Activated CD4-positive, alpha-beta T cell treated with anti-CD3 and anti-CD28 coated beads for 48 hours (primary cell): ENCODE results near the gene SLCO3A1.

Experiments used
- DNase-seq: peaks from one replicate; pipeline ENCODE4 v3.0.0-alpha.2; 2020

The SLCO3A1 gene

DNA sequence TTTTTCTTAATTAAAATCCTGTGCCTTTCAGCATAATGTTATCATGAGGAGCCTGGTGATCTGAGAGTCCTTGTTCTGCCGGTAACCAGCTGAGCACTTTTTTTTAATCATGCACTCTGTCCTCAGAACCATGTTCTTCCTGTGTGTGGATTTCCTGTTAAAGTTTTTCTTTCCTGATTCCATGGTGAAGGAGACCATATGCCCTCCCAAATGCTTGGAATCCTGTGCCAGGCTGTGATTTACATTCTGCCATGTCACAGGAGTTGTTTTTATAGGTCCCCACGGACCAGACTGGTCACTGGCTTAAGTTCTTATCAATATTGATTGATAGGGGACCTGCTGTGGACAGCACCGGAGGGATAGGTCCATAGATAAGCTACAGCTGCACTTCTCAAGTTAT, 257.8 kb downstream of the SLCO3A1 start:
- no peak for DNase-seq

DNA sequence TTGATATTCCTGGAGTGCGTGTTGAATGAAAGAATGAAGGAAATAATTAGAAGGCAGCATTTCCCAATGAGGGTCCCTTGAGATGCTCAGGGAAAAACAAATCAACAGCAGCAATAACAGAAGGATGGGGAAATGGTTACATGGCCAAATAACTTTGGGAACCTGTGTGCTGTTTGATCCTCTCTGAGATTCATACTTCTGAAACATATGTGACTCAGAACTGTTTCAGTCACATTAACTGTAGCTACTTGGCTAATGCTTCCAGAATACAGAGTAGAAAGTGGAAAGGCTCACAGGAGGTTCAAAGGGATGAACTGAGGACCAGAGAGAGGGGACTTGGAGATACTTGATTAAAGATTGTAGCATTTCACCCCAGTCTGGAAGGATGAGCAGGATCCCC, 258.2 kb downstream of the SLCO3A1 start:
- no peak for DNase-seq

DNA sequence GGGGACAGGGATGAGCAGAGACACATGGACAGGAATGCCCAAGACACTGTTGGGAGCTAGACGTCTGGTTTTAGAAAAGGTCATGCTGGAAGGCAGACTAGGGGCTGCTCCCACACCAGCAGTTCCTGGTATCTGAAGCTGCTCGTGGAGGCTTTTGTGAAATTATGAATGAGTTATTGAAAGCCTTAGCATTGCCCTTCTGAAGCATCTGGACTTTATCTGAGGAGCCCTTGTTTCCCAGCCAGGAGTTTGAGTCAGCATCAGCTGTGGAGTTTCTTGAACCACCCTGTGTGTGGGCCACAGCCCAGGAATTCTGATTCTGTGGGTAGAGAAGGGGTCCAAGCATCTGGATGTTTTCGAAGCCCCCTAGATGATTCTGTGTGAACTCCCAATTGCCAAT, 258.7 kb downstream of the SLCO3A1 start:
- DNase-seq, result no peak

DNA sequence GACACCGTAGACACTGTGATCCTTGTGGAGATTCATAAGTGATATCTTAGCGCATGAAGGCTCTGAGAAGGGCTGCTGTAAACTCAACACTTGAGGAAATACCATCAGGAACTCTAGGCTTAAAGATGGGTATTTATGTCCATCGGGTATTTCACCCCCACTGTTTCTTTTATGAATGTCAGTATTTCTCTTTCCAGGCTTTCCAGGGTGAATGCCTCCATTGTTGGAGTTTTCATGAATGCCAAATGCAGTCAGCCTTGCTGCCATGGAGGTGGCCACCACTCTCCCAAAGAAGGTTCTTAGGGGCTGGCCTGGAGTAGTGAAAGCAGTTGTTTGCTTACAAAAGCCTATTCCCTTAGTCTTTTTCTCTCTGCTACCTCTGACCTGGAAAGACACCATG, 259.2 kb downstream of the SLCO3A1 start:
- DNase-seq, result no peak

DNA sequence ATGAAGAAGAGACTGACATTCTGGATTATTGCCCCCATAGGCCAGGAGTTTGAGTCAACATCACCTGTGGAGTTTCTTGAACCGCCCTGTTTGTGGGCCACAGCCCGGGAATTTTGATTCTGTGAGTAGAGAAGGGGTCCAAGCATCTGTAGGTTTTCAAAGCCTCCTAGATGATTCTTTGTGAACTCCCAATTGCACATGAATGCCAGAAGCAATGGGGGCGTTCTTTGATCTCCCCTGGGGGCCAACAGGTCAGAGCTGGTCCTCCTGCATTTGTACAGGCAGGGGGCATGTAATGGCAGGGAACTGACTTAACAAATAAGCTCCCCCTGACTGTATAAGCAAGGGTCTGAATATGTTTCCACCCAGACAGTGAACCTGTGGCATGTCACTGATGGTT, 260.3 kb downstream of the SLCO3A1 start:
- no peak for DNase-seq

DNA sequence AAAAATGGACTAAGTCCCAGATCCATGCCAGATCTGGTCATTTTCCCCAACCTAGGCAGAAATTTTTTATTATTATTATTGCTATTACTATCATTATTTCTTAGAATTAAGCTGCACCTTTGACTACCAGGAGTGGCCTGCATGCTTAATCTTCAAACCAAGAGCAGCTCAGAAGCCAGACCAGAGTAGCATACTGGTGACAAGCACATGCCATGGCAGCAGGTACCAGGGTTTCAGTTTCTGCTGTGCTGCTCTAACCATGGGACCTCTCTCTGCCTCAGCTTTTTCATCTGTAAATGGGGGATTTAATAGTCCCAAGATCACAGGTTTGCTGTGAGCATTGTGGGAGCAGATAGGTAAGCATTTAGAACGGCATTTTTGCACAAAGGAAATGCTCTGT, 262.3 kb downstream of the SLCO3A1 start:
- no peak for DNase-seq

DNA sequence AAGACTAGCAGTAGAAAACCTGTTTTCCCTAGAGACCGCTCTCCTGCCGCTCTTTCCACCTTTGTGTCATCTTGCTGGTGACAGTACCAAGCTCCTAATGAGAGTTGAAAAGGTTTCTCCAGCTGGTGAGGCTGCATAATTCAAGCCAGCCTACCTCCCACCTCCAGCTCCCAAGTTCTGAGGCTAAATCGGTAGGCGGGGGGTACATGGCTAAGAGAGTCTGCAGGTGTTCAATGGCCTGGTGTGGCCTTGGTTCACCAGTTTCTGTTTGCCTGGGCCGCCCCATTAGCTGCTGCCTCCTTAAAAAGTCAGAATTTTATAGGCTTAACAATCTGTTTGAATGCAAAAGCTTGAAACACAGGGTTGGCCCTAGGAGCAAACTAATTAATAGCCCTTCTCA, 262.8 kb downstream of the SLCO3A1 start:
- DNase-seq, result no peak

DNA sequence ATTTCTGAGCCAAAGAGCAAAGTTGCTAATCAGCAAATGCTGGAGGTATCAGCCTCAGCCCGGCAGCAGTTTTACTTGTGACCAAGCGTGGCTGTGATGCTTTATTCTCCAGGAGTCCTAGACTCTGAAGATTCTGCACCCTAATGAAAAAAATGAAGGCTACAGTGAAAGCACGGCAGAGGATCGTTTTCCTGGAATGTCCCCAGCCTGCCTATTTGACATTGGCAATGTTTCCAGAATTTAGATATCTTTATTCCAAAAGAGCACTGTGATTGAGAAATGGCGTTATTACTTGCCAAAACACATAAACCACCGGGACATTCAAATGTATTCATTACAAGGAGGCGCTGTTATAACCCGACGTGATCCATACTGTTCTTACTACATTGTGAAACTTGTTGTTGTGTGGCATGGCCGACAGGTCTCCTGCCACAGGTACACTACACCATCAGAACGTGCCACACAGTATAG, 263.8 kb downstream of the SLCO3A1 start:
- DNase-seq, result no peak

DNA sequence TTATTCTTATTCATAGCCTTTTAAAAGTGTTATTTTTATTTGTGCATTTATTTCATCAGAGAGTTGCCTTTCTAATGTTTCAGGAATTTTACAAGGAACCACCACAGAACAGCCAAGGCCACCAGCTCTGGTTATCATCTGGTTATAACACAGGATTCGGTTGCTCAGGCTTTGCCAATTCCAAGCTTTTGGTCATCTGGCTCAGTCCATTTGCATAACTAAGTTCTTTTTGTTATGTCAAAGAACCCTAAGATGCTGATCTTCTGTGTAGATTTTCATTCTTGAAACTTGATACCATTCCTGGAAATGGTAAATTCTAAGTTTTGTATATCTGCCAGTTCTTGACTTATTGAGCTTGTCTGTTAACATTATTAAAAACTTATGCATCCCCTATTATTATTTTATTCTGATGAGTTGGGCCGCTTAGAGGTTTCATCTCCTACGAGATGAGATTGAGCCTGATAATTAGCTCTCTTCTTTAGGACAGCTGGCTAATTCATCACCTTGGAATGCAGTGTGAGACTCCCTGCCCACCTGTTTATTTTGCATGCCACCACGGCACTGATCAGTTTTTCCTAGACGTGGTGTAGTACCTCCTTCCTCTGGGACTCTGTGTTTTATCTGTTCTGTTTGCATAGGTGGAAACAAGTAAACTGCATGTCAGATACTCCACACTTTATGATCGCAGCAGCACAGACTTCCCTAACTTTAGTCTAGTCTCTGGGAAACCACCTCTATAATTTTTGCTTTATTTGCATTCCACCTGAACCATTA, 264.8 kb downstream of the SLCO3A1 start:
- DNase-seq, result no peak

DNA sequence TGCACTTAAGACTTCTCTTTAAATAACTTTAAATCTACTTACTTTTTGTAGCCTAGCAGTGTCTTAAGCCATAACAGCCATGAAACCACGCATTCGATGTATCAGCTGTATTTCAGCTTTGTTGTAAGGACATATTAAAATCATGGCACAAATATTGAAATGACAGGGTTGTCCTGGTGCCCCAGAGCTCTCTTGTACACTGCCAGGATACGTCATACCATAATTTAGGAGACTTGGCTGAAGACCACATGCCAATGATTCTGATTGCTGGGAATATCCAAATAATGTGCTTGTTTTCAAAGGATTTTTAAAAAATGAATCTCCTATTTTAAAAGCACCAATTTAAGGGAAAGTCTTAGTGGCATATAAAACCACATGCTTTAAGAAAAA, 265.4 kb downstream of the SLCO3A1 start:
- no peak for DNase-seq

DNA sequence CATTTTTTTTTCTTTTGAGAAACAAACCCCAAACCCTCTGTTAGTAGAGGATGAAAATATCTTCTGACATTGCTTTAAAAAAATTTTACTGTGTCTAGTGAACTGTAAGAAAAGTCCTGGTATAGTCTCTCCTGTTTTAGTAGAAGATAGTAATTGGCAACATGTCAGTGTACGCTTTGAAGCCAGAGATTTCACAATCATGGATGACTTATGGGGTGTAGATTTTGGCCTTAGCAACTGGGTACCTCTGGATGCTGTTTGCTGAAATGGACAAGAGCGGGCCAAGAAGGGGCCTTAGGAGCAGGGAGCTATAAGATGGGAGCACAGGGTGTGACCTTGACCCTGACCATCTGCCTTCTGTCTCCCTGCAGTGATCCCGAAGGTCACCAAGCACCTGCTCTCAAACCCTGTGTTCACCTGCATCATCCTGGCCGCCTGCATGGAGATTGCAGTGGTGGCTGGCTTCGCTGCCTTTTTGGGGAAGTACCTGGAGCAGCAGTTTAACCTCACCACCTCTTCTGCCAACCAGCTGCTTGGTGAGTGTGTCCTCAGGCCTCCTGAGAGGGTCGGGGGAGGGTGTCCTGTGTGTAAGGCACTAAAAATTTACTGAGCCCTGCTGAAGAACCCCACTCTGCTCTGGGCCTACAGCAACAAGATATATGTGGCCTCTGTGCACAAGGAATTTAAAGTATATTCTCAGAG, 266.7 kb downstream of the SLCO3A1 start:
- no peak for DNase-seq

DNA sequence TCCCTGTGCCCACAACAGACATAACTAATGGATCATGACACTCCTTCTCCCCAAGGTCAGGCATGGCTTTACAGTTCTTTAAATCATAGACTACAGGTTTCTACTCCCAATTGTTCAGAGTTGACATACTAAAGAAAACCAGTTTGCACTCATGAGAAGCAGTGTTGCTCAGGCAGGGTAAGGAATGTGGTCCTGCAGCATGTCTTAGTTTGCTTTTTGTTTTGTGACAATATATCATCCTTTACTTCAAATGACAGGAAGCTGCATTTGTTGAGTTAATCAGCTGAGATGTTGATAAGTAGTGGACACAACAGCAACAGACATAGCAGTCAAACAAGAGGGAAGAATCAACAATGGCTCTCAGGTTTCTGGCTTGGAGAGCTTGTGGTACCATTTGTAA, 267.5 kb downstream of the SLCO3A1 start:
- no peak for DNase-seq

DNA sequence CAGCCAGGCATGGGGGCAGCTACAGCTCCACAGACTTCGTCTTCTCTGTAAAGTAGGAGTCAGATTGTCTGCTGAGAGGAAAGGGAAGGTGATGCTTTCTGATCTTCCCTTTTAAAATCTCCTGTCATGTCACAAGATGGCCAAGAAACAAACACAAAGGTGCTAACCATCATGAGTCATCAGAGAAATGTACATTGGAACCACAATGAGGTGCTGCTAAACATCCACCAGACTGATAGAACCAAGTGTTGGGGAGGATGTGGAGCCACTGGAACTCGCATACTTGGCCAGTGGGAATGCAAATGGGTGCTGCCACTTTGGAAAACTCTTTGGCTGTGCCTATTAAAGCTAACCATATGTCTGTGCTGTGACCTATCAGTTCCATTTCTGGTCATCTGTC, 268.8 kb downstream of the SLCO3A1 start:
- no peak for DNase-seq

DNA sequence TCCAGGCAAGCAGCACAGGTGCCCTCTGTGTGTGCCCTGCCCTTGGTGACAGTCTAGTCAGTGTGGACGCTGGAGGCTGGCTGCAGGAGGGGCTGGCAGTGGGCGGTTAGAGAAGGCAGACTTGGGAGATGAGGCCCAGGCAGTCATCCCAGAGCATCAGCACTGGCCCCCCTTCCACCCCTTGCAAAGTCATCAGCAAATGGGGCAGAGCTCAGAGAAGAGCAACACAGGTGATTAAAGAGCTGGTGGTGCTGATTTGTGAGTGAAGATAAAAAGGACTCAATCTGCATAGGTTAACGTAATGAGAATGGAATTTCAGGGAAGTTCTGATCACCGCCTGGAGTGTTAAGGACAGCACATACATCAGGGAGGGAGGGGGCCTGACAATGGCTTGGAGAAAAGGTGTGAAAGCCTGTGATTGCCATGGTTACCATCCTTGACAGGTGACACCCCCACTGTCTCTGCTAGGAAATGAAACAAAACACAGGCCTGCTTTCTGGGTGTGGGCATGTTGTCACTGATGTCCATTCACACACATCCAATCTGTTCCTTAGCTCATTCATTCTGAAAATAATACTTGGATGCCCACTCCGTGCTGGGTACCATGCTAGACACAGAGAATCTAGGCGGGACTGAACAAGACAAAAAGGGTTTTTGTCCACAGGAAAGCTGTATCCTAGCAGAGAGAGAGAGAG, 270.6 kb downstream of the SLCO3A1 start:
- no peak for DNase-seq

DNA sequence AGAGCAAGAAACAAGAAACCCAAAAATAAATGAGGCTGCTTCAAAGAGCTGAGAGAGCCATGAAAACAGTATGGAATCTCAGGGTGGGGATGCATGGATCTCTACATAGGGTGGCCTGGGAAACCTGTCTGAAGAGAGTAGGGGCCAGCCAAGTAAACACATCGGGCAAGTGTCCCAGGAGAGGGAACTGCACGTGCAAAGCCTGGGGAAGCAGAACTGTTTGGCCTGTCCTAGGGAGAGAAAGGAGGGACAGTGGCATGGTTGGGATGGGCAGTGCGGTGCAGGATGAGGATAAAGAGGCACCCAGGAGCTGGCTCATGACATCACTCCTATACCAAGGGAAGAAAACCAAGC, 271.1 kb downstream of the SLCO3A1 start:
- DNase-seq, result no peak

DNA sequence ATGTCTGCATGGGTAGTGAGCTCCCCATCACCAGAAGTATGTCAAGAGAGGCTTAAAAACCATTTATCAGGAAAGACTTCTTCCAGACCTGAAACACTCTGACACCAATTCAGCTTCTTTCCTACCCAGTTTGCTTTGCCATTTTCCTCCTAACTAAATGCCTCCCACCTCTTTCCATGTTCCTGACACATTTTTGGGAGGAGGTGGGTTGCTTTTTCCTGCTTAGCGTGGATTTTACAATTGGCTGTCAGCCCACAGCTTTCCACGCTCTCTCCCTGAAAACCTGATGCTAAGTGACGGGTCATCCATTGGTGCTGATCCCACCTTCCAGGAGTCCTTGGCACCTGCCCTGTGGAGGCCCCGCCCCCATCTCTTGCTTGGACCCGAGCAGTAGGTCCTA, 275.3 kb downstream of the SLCO3A1 start:
- DNase-seq, result no peak

DNA sequence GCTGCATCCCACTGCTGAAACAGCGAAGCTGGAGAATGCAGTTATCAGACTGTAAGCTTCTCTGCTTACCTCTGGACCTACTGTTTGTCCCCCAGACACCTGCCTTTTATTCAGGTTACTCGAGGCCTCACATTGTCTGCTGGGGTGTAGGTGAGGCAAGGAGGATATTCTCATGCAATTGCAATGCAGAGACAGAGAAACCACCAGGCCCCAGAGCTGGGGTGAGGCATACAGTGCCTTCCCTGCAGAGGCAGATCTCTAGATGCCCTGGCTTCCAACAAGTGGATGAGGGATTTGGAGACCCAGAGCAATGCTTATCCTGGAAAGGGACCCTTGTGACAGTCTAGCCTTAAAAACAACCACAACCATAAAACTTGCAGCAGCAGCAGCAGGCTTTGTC, 276.7 kb downstream of the SLCO3A1 start:
- no peak for DNase-seq

DNA sequence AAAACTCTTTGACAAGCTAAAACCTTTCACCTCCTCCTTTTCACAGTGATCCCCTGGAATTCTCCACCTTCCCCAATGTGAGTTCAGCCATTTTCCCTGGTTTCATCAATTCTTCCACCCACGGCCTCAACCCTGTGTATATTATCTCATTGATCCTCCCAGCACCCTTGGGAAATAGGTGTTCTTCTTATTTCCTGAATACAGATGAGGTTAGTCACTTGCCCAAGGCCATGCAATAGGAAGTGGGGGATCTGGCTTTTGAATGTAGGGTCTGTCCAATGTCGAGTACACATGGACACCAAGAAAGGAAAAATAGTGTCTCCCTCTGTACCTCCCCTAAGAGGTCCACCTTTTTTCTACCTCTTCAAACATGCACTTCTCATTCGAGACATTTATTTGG, 277.4 kb downstream of the SLCO3A1 start:
- DNase-seq, result no peak

DNA sequence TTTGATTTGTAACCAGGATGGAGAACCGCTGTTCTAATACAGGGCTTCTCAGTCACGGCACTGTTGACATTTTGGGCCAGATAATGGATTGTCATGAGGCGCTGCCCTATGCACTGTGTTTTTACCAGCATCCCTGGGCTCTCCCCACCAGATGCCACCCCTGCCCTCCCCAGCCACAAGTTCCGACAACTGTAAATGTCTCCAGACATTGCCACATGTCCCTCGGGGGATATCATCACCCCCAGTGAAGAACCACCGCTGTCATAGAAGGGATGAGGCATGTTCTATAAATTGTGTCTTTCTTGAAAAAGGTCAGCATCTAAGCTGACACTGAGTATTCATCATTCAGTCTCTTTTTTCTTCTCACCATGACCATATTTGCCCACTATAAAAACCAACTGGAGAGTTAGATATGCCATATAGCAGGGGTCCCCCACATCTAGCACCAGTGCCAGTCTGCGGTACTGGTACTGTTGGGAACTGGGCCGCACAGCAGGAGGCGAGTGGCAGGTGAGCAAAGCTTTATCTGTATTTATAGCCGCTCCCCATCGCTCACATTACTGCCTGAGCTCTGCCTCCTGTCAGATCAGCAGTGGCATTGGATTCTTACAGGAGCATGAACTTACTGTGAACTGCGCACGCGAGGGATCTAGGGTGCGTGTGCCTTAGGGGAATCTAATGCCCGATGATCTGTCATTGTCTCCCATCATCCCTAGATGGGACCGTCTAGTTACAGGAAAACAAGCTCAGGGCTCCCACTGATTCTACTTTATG, 279.7 kb downstream of the SLCO3A1 start:
- no peak for DNase-seq

DNA sequence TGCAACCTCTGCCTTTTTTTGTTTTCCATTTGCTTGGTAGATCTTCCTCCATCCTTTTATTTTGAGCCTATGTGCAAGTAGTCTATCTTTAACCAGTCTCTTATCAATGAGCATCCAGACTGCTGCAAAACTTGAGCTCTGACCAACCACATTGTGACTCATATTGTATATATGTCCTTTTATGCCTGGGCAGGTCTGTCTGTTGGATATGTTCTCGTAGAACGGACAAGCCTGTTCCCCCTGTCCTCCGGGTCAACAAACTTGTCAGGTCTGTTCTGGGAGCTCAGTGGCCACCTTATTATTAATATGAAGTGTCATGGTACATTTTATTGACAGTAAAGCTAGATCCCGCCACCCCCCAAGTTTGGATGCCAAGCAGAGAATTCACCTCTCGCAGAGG, 287.3 kb downstream of the SLCO3A1 start:
- no peak for DNase-seq

DNA sequence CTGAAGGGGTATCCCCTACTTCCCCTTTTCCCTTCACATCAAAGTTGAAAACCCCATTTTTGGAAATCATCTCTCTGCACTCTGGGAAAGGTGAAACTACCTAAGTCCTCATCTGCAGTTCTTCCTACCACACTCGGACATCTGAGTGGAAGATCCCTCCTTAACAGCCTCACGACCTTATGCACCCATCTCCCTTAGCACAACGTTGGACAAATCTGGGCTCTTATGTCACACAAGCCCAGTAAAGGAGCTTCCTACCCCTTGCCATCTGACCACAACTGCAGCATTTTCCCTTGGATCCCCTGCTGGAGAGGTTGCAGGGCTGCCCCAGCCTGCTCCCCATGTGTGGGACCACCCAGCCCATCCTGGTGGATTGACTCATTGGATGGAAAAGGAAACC, 288.1 kb downstream of the SLCO3A1 start:
- DNase-seq, result no peak

DNA sequence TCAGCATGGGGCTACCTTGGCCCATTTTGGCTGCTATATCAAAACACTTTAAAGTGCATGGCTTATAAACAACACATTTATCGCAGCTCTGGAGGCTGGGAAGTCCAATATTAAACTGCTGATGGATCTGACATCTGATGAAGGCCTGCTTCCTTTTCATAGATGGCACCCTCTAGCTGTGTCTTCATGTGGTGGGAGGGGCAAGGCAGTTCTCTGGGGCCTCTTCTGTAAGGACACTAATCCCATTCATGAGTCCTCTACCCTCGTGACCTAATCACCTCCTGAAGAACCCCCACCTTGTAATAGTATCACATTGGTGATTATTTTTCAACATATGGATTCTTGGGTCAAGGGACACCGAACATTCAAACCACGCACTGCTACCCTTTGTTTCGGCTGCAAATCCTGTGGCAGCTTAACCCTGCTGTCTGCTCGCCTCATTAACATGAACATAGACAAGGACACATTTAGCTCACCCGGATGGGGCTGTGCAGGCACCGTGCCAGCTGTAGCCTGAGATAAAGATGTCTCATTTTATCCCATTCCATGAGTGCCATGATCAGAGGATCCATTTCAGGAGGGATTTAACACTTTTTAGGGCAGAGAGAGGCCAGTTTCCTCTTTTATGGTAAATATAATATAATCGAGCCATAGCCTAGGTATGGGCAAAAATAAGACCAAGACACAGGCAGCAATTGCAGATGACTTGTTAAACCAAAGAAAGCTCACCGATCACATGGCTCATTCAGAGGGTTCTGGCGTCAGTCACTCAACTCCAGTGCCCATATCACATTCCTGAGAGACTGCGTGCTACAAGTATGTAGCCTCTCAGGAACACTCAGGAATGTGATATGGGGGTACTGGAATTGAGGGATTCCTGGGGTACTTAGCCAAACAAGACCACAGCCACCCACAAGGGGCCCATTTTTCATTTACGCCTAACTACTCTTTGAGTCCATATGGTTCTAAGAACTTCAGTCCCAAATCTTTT, 289.0 kb downstream of the SLCO3A1 start:
- no peak for DNase-seq
